ENCODE data around the gene DNAJA3.

DNAJA3 gene

DNA sequence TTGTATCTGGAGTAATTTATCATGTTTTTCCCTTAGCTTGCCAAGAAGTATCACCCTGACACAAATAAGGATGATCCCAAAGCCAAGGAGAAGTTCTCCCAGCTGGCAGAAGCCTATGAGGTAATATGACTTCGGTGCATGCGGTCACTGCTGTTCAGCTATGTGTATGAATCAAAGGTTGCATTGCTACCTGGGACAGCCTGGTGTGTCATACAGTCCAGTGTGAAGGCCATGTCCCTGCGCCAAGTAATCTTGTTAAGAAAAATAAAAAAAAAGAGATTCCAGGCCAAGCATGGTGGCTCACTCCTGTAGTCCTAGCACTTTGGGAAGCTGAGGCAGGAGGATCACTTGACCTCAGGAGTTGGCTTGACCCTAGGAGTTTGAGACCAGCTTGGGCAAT, 11.7 kb downstream of the DNAJA3 start:
- DNase-seq, result no peak

DNA sequence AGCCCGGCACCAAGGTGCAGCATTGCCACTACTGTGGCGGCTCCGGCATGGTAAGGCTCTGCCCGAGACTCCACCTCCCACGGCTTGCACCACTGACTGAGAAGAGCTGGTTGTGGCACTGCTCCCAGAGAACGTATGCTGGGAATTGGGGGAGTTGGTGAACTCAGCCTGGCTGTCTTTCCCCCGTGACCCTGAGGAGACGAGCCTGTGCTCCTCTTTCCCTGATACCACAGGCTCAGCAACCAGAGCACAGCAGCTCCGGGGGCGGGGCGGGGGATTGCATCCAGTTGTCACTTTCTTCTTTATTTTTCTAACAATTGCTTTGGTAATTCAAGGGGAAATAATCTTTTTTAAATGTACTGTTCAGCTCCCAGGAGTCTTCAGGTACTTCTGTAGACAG, 16.7 kb downstream of the DNAJA3 start:
- DNase-seq, result no peak

DNA sequence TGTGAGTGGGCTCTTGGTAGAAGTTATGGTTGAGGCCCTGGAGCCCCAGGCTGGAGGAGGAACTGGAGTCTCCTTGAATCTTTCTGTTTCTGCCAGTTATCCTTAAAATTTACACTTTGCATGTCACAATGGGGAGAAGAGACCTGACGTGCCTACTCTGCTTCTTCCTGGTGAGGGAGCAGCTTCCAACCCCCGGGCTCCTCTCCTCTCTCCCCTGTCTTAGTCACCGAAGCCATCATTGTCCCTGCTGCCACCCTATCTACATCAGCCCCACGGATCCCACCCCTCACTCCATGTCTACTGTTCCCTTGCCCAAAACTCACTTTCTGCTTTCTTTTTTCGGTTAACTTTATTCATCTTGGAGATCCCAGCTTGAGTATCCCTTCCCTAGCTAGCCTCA, 17.6 kb downstream of the DNAJA3 start:
- no peak for DNase-seq

DNA sequence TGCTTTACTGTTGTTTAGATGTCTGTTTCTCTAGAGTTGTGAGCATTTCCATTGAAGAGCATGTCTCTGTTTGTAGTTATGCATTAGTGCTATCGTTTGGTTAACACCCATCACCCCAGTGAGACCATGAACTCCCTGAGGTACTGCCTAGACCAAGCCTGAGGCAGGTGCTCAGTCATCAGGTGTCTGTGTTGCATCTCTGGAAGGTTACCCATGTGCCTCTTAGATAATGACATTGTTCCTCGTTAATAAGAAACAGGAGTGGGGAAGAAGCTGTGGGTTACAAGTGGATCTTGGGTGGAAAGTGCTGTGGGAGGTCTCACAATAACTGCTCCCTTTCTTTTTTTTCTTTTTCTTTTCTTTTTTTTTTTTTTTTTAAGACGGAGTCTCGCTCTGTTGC, 18.3 kb downstream of the DNAJA3 start:
- no peak for DNase-seq

DNA sequence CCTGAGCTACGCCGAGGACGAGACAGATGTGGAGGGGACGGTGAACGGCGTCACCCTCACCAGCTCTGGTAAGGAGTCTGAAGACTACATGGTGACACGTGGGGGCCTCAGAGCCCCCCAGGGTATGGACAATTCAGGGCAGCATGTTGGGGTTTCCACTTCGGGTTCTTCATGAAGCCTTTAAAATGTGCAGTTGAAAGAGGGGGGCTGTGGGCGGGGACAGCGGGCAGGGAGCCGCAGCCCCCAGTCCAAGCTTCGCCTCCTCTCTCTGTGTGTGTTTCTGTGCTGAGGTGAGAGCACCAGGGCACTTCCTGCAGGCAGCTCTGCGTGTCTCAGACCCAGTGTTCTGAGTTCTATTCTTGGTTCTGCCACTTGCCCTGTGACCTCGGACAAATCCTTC, 24.8 kb downstream of the DNAJA3 start:
- no peak for DNase-seq

DNA sequence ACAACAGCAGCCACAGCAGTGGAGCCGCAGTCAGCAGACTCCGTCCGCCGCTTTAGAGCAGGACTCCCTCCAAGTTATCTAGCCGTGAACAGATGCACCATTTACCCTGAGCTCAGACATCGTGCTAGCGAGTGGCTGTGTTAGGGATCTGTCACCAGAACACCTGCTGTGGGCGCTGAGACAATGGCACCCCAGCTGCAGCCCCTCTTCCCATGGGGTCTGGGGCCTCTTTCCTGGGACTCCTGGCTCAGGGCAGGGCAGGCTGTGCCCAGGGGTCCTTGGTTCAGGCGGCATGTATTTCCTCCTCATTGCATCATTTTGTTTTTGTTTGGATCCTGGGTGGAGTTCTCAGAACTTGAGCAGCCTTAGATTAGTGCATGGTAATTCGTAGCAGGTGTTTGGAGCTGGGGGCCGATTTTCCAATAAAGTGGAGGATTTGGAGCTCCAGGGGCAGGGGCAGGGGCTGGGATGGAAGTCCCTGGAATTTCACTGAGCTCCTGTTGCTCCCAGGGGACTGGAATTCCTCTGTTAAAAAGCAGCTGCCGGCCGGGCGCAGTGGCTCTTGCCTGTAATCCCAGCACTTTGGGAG, 25.4 kb downstream of the DNAJA3 start:
- no peak for DNase-seq

DNA sequence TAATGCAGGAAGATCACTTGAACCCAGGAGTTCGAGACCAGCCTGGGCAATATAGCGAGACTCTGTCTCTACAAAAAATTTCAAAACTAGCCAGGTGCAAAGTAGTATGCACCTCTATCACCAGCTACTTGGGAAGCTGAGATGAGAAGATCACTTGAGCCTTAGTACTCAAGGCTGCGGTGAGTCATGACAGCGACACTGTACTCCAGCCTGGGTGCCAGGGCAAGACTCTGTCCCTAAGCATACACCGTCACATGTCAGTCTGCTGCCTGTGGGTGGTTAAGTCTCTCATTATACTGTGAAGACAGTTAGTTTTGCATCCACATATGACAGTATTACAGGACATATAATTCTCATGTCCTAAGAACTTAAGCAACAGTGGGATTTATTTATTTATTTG, 27.0 kb downstream of the DNAJA3 start:
- no peak for DNase-seq

DNA sequence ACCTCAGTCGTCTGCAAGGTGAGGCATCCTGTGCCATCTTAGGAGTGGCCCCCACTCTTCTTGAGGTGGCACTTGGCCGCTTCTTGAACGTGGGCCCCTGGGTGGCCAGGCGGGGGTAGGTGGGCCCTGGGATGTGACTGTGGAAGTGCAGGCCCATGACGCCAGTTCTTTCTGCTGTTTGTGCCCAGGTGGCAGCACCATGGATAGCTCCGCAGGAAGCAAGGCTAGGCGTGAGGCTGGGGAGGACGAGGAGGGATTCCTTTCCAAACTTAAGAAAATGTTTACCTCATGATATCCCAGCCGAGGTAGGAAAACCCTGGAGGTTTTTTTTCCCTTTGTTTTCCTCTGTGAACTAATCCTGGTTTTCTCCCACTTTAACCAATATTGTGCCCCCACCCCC, 29.0 kb downstream of the DNAJA3 start:
- DNase-seq, result no peak

DNA sequence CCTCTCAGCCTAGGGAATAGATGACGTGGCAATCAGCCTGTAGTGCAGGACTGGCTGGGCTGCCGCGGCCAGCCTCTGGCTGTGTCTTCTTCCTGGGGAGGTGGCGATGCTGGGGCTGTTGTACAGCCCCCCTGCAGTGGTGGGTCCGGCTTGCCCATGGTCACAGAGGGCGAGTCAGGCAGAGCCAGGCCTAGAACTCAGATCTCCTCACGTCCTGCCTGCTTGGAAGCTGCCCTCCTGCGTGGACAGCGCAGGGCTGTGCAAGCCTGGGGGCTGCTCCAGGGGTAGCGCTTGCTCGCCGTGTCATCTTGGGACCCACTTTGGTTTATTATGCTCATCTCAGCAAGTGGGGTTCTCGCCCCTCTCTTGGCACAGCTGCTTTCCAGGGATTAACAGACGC, 29.4 kb downstream of the DNAJA3 start:
- DNase-seq, result no peak

DNA sequence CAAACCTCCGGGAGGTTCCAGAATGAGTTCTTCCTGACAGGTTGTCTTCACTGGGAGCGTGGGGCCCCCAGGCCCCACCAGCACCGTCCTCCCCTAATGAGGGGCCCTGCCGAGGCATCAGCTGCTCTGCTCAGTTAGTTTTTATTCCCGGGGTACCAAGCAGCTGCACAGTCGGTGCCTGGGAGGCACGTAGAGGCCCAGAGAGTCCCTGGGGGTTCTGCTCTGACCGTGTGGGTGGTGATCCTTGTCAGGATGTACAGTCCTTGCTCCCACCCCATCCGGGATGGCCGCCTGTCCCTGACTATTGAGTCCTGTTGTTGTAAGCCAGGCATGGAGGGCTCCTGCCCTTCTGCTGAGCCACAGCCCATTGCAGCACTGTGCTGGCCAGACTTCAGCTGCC, 30.3 kb downstream of the DNAJA3 start:
- no peak for DNase-seq

DNA sequence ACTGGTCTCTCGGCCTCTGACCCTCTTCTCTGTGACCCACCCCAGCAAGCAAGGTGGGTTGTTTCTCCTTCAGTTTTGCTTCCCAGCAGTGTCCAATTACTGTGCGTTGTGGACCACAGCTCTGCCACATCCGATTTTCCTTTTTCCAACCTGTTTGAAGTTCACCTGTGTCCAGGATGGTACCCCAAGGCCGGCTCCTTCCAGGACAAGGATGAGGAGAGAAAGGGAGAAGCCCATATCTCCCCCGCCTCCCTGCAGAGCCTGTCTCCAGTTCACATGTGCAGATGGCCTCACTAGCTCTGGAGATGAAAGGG, 35.2 kb downstream of the DNAJA3 start:
- DNase-seq, result no peak

DNA sequence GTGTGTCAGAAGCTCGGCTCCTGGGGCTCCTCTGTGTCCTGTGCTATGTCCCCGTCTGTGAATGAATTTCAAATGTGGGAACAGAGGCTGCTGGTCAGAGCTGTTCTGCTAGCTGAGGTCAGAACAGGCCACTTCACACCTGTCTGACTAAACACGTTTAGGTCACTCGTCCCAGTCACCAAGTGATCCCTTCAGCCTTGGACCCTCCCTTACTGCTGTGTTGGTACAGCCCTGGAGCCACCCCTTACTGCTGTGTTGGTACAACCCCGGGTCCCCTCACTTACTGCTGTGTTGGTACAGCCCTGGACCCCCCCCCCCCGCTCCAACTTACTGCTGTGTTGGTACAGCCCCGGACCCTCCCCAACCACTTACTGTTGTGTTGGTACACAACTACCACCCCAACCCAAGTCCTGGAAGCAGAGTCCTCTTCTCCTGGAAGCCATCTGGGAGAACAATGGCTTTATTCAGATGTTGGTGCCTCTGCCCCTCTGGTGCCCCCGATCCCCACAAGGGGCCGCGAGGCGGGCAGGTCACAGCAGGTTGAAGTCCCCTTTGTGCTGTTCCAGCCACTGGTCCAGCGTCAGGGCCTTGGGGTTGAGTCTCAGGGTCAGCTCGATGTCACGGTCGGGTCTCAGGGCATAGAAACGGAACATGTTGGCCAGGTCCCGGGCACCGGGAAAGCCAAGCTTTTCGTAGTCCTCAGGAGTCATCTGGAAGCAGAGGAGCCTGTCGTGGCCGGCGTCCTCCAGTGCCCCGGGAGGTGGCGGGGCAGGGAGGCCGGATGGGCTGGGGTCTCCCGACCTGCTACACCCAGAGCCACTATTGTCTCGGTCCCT, 35.8 kb downstream of the DNAJA3 start:
- DNase-seq, result no peak

DNA sequence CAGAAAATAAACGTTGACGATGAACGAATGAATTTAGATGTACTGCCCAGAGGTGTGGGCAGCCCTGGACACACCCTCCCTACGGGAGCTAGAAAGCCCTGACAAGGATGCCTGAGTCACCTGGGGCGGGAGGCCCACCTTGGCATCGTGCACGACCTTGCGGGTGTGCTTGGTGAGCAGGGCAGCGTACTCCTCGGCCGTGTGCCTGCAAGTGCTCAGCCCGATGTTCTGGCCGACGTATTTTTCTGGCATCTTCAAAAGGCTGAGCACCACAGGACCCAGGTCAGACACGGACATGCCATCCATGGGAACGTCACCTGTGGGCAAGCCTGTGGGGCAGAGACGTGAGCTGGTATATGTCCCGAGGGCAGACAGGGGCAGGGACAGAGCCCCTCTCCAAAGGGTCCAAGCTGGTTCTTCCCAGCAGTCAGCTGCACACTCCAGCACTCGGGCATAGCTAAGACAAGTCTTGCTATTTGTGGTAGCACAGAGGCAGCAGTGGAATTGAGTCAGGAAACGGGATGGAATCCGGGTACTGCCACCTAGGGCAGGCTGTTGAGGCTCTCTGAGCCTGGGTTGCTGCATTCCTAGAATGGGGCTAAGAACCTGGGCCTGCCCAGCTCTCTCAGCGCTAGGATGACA, 38.0 kb downstream of the DNAJA3 start:
- no peak for DNase-seq

DNA sequence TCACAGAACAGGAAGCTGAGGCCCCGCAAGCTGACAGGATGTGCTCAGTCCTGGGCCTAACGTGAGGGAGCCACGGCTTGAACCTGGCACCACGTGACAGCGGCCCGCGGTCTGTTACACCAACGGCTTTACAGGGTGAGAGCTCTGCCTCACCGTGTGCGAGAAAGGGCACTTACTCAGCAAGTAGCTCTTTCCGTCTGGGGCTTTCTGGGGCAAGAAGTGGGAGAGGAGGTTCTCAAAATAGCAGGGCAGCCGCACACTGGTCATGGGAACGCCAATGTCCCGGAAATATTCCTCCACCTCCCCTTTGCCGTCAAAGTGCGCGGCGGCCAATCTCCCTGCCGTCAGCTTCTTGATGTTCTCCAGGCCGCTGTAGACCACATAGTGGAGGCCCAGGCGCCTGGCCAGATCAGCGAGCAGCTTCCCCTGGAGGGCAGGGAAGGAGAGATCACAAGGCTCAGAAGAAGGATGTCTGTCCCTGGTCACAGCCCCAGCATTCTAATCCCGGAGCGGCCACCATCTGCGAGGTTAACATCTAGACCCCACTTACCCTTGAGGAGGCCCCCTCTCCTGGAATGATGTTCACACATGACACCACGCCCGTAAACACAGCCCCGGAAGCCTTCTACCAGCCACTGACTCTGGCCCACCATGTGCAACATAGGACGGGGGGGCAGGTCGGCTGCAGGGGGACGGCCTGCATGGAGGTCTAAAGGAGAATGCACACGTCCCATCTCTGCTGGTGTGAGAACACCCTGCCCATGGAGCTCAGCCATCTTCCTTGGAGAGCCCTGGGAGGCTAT, 40.5 kb downstream of the DNAJA3 start:
- no peak for DNase-seq

DNA sequence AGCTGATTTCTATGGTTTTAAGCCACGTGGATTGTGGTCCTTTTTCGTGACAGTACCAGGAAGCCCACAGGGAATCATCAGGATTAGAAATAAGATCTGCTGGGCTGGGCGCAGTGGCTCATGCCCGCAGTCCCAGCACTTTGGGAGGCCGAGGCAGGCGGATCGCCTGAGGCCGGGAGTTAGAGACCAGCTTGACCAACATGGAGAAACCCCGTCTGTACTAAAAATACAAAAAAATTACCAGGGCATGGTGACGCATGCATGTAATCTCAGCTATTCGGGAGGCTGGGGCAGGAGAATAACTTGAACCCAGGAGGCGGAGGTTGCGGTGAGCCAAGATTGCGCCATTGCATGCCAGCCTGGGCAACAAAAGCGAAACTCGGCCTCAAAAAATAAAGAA, 42.2 kb downstream of the DNAJA3 start:
- DNase-seq, result no peak

DNA sequence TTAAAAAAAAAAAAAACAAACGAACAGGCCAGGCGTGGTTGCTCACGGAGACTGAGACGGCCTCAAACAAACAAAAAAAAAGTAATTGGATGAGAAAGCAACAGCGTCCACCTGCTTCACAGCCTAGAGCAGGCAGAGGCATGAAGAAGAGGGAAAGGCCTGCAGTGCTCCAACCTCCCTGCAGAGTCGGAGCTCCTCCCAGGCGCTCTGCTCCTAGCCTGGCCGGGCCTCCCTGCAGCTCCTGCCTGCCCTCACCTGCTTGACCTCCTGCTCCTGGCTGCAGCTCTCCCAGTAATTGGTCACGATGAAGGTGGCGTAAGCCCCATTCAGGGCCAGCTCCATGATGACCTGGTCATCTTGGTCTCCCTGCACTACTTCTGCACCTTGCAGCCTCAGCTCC, 43.3 kb downstream of the DNAJA3 start:
- no peak for DNase-seq

DNA sequence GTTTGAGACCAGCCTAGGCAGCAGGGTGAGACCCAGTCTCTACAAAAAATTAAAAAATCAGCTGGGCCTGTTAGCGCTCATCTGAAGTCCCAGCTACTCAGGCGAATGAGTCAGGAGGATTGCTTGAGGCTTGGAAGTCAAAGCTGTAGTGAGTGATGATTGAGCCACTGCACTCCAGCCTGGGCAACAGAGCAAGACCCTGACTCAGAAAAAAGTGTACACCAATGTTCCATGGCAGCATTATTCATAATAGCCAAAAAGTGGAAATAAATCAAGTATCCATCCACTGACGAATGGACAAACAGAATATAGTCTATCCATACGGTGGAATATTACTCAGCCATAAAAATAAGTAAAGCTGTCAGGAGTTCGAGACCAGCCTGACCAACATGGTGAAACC, 46.2 kb downstream of the DNAJA3 start:
- DNase-seq, result no peak

DNA sequence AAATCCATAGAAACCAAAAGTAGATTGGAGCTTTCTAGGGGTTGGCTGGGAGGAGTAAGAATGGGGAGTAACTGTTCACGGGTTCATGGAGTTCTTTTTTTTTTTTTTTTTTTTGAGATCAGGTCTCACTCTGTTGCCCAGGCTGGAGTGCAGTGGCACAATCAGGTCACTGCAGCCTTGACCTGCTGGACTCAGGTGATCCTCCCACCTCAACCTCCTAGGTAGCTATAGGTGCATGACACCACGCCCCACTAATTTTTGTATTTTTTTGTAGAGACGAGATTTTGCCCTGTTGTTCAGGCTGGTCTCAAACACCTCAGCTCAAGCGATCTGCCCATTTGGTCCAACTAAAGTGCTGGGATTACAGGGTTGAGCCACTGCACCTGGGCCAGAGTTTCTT, 47.2 kb downstream of the DNAJA3 start:
- DNase-seq, result no peak

DNA sequence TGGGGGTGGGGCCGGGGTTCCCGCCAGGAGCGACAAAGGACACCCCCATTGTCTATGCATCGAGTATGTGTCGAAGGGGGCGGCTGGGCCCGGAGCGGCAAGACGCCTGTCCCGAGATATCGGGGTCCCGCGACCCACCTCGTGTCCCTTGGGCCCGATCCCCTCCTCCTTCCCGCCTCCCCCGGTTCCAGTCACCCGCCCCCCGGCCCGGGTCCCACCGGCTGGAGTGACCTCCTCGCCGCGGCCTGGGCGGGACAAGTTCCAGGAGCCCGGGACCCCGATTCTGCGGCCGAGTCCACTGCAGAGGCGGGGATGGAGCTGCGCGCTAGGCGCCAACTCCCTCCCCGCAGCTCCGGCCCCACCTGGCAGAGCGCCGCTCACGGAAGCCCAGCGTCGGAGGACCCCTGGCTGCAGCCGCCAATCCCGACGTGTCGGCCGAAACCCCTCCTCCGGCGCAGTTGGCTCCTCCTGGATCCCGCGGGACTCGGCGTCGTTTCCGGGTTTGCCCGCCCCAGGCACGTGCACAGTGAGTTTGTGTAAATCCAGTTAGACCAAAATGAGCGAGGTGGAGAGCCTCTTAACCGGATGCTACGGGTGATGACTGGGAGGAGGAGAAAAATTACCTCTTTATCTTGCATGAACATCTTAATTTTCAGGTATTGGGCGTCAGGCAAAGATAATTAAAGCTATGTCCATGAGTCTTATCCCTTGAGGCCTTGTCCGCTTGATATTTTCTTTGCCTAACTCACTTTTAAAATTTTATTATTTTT, 48.7 kb downstream of the DNAJA3 start, which contains the start of gene NMRAL1:
NMRAL1 (minus strand) TSS at position 434 of the 770 bp plus-strand sequence. CDS start 493 bp downstream, outside the sequence.
- peak; percentile 73 for DNase-seq

DNA sequence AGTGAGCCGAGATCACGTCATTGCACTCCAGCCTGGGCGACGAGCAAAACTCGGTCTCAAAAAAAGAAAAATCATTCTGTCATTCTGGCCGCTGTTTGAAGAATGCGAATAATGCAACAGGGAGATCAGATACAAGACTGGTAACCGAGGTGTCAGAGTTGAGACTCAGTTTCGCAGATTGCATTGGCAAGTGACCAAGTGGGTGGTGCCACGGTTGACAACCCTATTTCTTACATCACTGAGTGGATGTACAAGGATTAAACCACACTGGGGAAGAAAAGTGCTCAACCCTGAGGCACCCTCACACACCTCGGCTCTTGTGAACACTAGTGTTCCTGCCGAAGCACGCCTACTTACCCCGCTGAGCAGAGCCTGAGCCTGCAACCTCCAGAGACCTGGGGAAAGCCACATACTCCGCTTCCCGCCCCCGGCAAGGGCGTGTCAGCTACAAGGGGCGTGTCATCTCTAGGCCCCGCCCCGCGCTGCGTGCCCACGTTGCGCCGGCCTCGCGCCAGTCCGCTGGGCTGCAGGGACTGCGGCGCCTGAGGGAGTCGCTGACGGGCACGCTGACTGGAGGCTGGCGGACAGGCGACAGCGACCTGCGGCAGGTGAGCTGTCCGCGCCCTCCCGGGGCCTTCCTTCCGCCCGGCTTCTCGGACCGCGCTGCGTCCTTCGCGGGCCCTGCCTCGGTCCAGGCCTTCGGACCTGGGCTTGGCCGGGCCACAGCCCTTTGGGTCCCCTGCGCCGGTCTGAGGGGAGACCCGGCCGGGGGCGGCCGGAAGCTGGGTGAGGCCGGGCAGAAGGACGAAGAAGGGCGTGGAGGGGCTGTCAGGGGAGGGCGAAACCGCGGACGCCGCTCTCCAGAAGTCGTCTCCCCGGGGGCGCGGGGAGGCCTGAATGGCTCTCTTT, 50.5 kb downstream of the DNAJA3 start, which contains the start of gene HMOX2:
HMOX2 (plus strand) TSS at position 519 of the 909 bp plus-strand sequence. CDS start 29,127 bp downstream, outside the sequence.
- DNase-seq, result peak; percentile 66

DNA sequence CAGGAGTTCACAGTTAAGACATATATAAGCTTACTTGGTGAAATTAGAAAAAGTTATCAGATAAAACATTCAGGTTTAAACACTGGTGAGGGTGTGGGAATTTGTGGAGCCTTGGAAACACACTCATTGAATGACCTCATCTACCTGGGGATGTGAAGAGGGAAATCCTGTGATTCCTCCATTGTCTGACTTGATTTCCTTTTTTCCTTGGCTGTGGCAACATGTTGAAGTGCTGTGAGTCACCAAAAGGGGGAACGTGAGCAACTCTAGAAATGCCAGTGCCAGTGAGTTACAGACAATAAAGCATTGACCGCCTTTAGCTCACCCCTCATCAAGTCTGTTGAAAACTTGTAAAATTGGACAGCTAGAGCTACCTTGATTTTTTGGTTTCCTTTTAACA, 52.3 kb downstream of the DNAJA3 start:
- no peak for DNase-seq
